Calu3 (cell line): ENCODE measurements around the gene FAM217A. TPM values are rescaled to one million over a fixed set of nuclear protein-coding genes. Genes with fewer than 3 reads are reported as not detected.

Experiments used
- BruUV-seq: library from RNA; stranded (reverse); fragments of 400-500 nt; replicated peaks from 2 replicates; lab custom pipeline; 2021; lab: Mats Ljungman, UMichigan
- CTCF ChIA-PET: fragments of 300-600 bp; sonication (Branson Sonifier 250); formaldehyde crosslinking; loops from one replicate; lab custom pipeline; 2022; ENCODE audit warnings: antibody characterized with exemption; lab: Charles Lee
- DNase-seq: peaks from one replicate; pipeline ENCODE4 v3.0.0; 2022
- H3K27ac Mint-ChIP-seq: one replicate; pipeline ENCODE4 v1.8.0; 2022; ENCODE audit warnings: mixed read lengths; ENCODE audit not compliant: unreplicated experiment
- H3K27me3 Mint-ChIP-seq: one replicate; pipeline ENCODE4 v1.8.0; 2022; ENCODE audit warnings: mixed read lengths; ENCODE audit not compliant: unreplicated experiment
- H3K36me3 Mint-ChIP-seq: one replicate; pipeline ENCODE4 v1.8.0; 2022; ENCODE audit warnings: mild to moderate bottlenecking, moderate library complexity, mixed read lengths; ENCODE audit not compliant: insufficient read depth, unreplicated experiment
- H3K4me1 Mint-ChIP-seq: one replicate; pipeline ENCODE4 v1.8.0; 2022; ENCODE audit warnings: mild to moderate bottlenecking, low read depth, mixed read lengths; ENCODE audit not compliant: unreplicated experiment
- H3K4me3 Mint-ChIP-seq: one replicate; pipeline ENCODE4 v1.8.0; 2022; ENCODE audit warnings: mild to moderate bottlenecking, low read depth, moderate library complexity, mixed read lengths; ENCODE audit not compliant: unreplicated experiment
- H3K9me3 Mint-ChIP-seq: one replicate; pipeline ENCODE4 v1.8.0; 2022; ENCODE audit warnings: low read depth, mixed read lengths; ENCODE audit not compliant: unreplicated experiment
- intact Hi-C: fragments of 100-400 bp; cut with micrococcal nuclease; formaldehyde crosslinking; loops from one replicate; pipeline ENCODE4 v1.10.0; 2022; ENCODE audit not compliant: unreplicated experiment
- total RNA-seq: library from RNA; stranded (reverse); gene quantifications from 2 replicates; pipeline ENCODE4 v1.2.3, GENCODE V29; 2022
- TF ChIP-seq, protein P1 (sequence below): fragments of 200-600 bp; IDR thresholded peaks from one replicate; pipeline ENCODE4 v1.8.0; 2022; ENCODE audit warnings: antibody characterized with exemption; ENCODE audit not compliant: unreplicated experiment

Gene FAM217A
- total RNA-seq, 1 experiment from 2014 or later, result not detected

GRCh38 chr6:4124351-4124750 is 45.4 kb upstream of the FAM217A start:
- Mint-ChIP-seq H3K4me1 (peaks cover 19% of the 10 kb centered on the region), H3K36me3 (no peaks in the 10 kb centered on the region), H3K4me3 (no peak overlapping the region), H3K27me3 (no peaks in the 10 kb centered on the region), H3K9me3 (no peaks in the 10 kb centered on the region), H3K27ac (no peak overlapping the region)
- no TSS peak for BruUV-seq
- CTCF ChIA-PET, result no interaction called here
- intact Hi-C loops, result no loop called here
- no peak for DNase-seq
- TF ChIP-seq, protein P1, sequence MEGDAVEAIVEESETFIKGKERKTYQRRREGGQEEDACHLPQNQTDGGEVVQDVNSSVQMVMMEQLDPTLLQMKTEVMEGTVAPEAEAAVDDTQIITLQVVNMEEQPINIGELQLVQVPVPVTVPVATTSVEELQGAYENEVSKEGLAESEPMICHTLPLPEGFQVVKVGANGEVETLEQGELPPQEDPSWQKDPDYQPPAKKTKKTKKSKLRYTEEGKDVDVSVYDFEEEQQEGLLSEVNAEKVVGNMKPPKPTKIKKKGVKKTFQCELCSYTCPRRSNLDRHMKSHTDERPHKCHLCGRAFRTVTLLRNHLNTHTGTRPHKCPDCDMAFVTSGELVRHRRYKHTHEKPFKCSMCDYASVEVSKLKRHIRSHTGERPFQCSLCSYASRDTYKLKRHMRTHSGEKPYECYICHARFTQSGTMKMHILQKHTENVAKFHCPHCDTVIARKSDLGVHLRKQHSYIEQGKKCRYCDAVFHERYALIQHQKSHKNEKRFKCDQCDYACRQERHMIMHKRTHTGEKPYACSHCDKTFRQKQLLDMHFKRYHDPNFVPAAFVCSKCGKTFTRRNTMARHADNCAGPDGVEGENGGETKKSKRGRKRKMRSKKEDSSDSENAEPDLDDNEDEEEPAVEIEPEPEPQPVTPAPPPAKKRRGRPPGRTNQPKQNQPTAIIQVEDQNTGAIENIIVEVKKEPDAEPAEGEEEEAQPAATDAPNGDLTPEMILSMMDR, result no peak

- H3K27ac Mint-ChIP-seq, result no peak overlapping the region
- intact Hi-C loops, result no loop called here
- H3K27me3 Mint-ChIP-seq, result no peaks in the 10 kb centered on the region
- peaks cover 7% of the 10 kb centered on the region for H3K9me3 Mint-ChIP-seq
- H3K36me3 Mint-ChIP-seq, result no peaks in the 10 kb centered on the region
- CTCF ChIA-PET, result no interaction called here
- peaks cover 3% of the 10 kb centered on the region for H3K4me1 Mint-ChIP-seq
- BruUV-seq, result no TSS peak
- TF ChIP-seq, protein P1, result no peak
- DNase-seq, result no peak
- H3K4me3 Mint-ChIP-seq, result no peak overlapping the region
These were observed 36.8 kb upstream of the FAM217A start for GRCh38 chr6:4115741-4116140.

- no peak overlapping the region for H3K27ac Mint-ChIP-seq
- TF ChIP-seq, protein P1, result no peak
- no peaks in the 10 kb centered on the region for H3K27me3 Mint-ChIP-seq
- DNase-seq, result no peak
- no peaks in the 10 kb centered on the region for H3K36me3 Mint-ChIP-seq
- intact Hi-C loops, result no loop called here
- H3K4me3 Mint-ChIP-seq, result no peak overlapping the region
- H3K4me1 Mint-ChIP-seq, result peaks cover 8% of the 10 kb centered on the region
- no TSS peak for BruUV-seq
- peaks cover 7% of the 10 kb centered on the region for H3K9me3 Mint-ChIP-seq
- CTCF ChIA-PET, result no interaction called here
These were observed 35.2 kb upstream of the FAM217A start for GRCh38 chr6:4114123-4114522.

DNA sequence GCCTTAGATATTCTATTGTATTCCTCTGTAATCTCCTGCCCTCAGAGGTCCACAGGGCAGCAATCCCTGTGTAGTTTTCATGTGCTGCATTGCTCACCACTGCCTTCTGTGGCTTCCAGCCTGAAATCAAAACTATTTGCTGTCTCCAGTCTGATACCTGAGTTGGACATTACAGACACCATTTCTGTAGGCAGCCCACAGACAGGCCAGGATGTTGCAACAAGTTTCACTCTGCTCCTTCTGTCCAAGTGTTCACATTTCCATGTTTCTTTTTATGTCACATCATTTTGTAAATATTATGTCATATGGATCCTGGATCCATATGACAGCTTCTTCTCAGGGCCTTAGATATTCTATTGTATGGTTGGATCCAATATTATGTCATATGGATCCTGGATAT is 34.7 kb upstream of the FAM217A start:
- TF ChIP-seq, protein P1, result no peak
- intact Hi-C loops, result no loop called here
- CTCF ChIA-PET, result no interaction called here
- no peak for DNase-seq
- peaks cover 8% of the 10 kb centered on the region for H3K4me1 Mint-ChIP-seq
- no peak overlapping the region for H3K4me3 Mint-ChIP-seq
- BruUV-seq, result no TSS peak
- H3K9me3 Mint-ChIP-seq, result peaks cover 7% of the 10 kb centered on the region
- no peak overlapping the region for H3K27ac Mint-ChIP-seq
- H3K27me3 Mint-ChIP-seq, result no peaks in the 10 kb centered on the region
- no peaks in the 10 kb centered on the region for H3K36me3 Mint-ChIP-seq
